Endothelial cell of umbilical vein (primary cell): Measurements from ENCODE around the gene EEF1A1.

Source experiments
- CTCF ChIP-seq, 2 donors: IDR thresholded peaks; 1 replicate in 1 of 2; 2 replicates in 1 of 2; pipeline ENCODE4 v1.5.1; 2011; ENCODE audit warnings: low read length in 2 of 2, mild to moderate bottlenecking in 2 of 2, moderate library complexity in 2 of 2, control low read depth in 1 of 2, inconsistent platforms in 1 of 2, low read depth in 1 of 2; ENCODE audit not compliant: insufficient read depth in 1 of 2; ENCODE audit errors: extremely low read depth in 1 of 2
- EZH2 ChIP-seq: IDR thresholded peaks from 2 replicates; pipeline ENCODE4 v1.6.1; 2012; ENCODE audit warnings: borderline replicate concordance, low read depth, mild to moderate bottlenecking, moderate library complexity, low read length, inconsistent platforms; ENCODE audit not compliant: severe bottlenecking
- FOS ChIP-seq: IDR thresholded peaks from 2 replicates; pipeline ENCODE4 v1.6.1; 2011; ENCODE audit warnings: mild to moderate bottlenecking, low read length, moderate library complexity, borderline replicate concordance; ENCODE audit not compliant: insufficient read depth
- JUN ChIP-seq: IDR thresholded peaks from 2 replicates; pipeline ENCODE4 v1.6.1; 2011; ENCODE audit warnings: borderline replicate concordance, low read depth; ENCODE audit not compliant: insufficient read length, insufficient read depth
- MAX ChIP-seq: IDR thresholded peaks from 2 replicates; pipeline ENCODE4 v1.6.1; 2011; ENCODE audit not compliant: insufficient read depth, insufficient read length
- MYC ChIP-seq: IDR thresholded peaks from one replicate; pipeline ENCODE4 v1.6.1; 2011; ENCODE audit warnings: mild to moderate bottlenecking, low read depth, low read length
- POLR2A ChIP-seq: IDR thresholded peaks from 2 replicates; pipeline ENCODE4 v1.6.1; 2012; ENCODE audit warnings: low read depth, mild to moderate bottlenecking, control low read depth, low read length
- POLR2AphosphoS5 ChIP-seq: IDR thresholded peaks from 2 replicates; pipeline ENCODE4 v1.6.1; 2012; ENCODE audit warnings: low read depth, mild to moderate bottlenecking, control low read depth, low read length, moderate library complexity; ENCODE audit not compliant: insufficient read depth

GRCh38 chr6:73556836-73557235 is 36.0 kb upstream of the EEF1A1 start:
- TF ChIP-seq CTCF (IDR thresholded peaks at IDR 0.05; ENCODE audit: extremely low read depth in 1 of 2, insufficient read depth in 1 of 2, low read depth in 1 of 2, low read length in 2 of 2) (no peak), POLR2AphosphoS5 (no peak), POLR2A (no peak), MYC (no peak), EZH2 (no peak), FOS (no peak), JUN (no peak), MAX (no peak)
